Measurements from ENCODE around the gene HAGHL. TPM values are rescaled to one million over a fixed set of nuclear protein-coding genes. Genes with fewer than 3 reads are reported as not detected.

HAGHL gene
- total RNA-seq, 4 donors from 2014 or later = 1.1 to 5.6 (median 2.6) TPM

- no peak for TF ChIP-seq CTCF (IDR thresholded peaks at IDR 0.05; ENCODE audit: low read depth)
These were observed 3.2 kb upstream of the HAGHL start for GRCh38 chr16:723695-724094.

- no peak for TF ChIP-seq CTCF (IDR thresholded peaks at IDR 0.05; ENCODE audit: low read depth)
These were observed 2.5 kb upstream of the HAGHL start for GRCh38 chr16:724188-725040.

GRCh38 chr16:725041-725376 is 1.9 kb upstream of the HAGHL start:
- TF ChIP-seq CTCF (IDR thresholded peaks at IDR 0.05; ENCODE audit: low read depth) = no peak

- no peak for TF ChIP-seq CTCF (IDR thresholded peaks at IDR 0.05; ENCODE audit: low read depth)
These were observed 1.3 kb upstream of the HAGHL start for GRCh38 chr16:725463-726187.

GRCh38 chr16:726188-726437 is 793 bp upstream of the HAGHL start:
- TF ChIP-seq CTCF (IDR thresholded peaks at IDR 0.05; ENCODE audit: low read depth) = no peak

GRCh38 chr16:727291-727977 is 528 bp downstream of the HAGHL start:
- no peak for TF ChIP-seq CTCF (IDR thresholded peaks at IDR 0.05; ENCODE audit: low read depth)
